OCI-M2 (cell line): Measurements from ENCODE around the gene PCNX1.
"Not testable (repeated sequence)": the region's sequence is repeated elsewhere in the genome, so short reads cannot be mapped to it uniquely, and the experiment has no call there.

Experiments used
- DNase-seq: peaks from one replicate; lab custom pipeline; 2025; ENCODE audit not compliant: unreplicated experiment; lab: John Stamatoyannopoulos, UW

The PCNX1 gene

DNA sequence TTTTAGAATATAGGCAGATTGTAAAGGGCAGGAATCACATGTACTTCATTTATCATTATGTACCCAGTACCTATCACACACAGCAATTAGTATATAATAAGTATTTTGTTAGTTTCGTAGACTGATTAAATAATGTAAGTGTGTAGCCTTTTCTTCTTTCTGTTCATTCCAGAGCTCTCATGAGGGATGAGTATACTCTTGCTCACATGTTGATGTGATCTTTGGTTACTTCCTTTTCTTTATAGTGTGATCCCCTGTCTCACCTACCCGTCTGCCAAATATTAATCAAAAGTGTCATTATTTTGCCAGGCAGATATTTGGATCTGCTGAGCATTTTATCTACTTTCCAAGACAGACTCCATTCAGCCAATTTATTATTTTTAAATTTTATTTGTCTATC lies 156.1 kb downstream of the PCNX1 start:
- DNase-seq, result no peak

GRCh38 chr14:71064747-71065146 lies 157.5 kb downstream of the PCNX1 start:
- not testable (repeated sequence) for DNase-seq

DNA sequence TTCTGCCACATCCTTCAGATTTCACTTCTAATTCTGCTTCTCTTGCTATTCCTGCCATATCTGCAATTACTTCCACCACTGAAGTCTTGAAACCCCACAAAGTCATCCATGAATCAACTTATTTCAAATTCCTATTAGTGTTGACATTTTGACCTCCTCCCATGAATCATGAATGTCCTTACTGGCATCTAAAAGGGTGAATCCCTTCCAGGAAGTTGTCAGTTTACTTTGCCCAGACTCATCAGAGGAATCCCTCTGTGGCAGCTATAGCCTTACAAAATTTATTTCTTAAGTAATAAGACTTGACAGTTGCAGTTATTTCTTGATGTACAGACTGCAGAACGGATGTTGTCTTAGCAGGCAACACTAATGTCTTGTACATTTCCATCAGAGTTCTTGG lies 162.9 kb downstream of the PCNX1 start:
- no peak for DNase-seq

- DNase-seq, result no peak
These were observed 163.8 kb downstream of the PCNX1 start for GRCh38 chr14:71071042-71071441.

- no peak for DNase-seq
These were observed 169.3 kb downstream of the PCNX1 start for GRCh38 chr14:71076462-71077092.

DNA sequence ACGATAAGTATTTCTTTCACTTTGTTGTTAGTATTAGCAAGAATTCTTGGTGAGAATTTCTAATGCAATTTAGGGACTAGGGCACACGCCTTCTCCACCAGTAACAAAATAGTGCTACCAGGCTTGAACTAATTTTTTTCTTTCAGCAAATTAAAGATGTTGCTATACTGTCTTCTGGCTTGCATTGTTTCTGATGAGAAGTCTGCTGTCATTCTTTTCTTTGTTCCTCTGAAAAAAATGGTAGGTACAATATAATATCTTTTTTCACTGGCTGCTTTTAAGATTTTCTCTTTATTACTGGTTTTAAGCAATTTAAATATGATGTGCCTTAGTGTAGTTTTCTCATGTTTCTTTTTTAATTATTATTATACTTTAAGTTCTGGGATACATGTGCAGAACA lies 171.2 kb downstream of the PCNX1 start:
- DNase-seq, result no peak

- DNase-seq, result no peak
These were observed 179.3 kb downstream of the PCNX1 start for GRCh38 chr14:71086567-71086966.

DNA sequence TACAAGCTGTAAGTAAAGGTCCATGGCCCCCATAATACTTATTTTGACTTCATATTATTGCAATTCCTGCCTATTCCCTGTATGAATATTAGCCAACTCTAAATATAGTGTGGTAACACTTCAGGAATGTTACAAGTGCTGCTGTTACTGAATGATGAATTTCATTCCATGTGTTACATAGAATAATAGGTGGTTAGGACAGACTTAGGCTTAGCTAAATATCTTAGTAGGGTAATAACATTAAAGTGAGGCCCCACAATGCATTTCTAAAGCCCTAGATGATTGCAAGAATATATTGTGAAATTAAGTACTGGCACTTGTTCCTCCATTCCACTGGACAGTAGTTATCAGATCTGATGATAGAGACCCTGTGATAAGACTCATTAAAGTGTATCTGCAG lies 182.7 kb downstream of the PCNX1 start:
- no peak for DNase-seq

DNA sequence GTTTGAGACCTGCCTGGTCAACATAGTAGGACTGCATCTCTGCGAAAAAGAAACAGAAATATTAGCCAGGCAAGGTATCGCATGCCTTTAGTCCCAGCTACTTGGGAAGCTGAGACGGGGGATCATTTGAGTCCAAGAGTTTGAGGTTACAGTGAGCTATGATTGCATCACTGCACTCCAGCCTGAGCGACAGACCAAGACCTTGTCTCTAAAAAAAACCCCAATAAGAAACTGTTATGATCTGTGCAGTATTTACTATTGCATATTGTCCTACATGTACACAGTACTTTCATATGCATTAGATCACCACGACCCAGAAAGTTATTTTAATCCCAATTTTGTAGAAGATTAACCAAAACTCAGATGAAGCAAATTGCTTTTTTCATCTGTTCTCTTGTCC lies 187.5 kb downstream of the PCNX1 start:
- DNase-seq, result no peak

DNA sequence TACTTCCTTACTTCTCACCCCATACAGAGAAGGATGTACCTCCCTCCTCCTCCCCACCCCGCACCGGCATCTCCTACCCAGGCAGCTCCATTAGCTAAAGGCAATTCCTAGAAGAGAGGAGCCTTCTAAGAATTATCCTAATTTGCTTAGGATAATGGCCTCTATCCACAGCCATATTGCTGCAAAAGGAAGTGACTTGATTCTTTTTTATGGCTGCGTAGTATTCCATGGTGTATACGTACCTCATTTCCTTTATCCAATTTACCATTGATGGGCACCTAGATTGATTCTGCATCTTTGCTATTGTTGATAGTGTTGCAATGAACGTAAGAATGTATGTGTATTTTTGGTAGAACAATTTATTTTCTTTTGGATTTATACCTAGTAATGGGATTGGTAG lies 189.7 kb downstream of the PCNX1 start:
- no peak for DNase-seq

DNA sequence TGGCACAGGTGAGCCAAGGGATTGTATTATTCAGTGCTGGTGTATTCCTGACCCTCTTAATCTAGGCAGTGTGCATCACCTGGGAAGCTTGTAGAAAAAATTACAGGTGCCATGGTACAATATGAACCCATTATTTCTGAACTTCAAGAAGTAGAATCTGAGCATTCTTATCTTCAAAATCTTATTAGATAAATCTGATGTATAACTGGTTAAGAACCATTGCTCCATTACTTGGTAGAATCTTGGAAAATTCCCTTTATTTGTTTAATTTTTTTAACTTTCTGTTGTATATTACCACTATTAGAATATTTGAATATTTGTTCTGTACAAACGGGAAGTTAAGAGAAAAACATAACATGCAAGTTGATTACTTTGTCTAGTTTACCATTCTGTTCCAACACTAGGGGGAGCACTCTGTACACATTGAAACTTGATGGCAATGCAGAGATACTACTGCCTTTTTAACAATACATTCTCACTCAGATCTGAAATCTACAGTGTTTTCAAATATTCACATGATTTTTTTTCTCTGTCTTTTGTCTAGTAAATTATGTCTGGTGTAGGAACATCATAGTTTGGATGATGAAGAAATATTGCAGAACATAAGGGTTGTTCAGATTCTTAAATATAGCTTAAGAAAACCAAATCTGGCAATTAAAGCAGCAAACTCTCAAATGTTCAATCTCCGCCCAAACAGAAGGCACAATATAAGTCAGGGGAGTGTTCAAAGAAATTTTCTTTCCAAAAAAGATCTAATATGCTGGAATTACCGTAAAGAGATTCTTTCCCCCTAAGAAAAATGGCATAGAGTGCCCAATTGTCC lies 196.6 kb downstream of the PCNX1 start:
- DNase-seq, result peak; percentile 56

GRCh38 chr14:71105177-71105576 lies 197.9 kb downstream of the PCNX1 start:
- no peak for DNase-seq

DNA sequence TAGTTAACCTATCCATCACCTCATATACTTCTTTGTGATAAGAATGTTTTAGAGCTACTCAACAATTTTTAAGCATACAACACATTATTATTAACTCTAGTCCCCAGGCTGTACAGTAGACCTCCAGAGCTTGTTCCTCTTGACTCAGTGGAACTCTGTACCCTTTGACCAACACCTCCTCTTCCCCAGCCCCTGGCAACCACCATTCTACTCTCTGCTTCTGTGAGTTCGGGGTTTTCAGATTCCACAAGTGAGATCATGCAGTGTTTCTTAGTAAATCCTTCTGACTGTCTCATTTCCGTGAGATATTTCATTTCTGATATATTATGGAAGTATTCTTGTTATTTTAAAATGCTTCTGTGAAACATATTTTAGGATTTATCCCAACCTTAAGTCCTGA lies 200.7 kb downstream of the PCNX1 start:
- DNase-seq, result no peak

DNA sequence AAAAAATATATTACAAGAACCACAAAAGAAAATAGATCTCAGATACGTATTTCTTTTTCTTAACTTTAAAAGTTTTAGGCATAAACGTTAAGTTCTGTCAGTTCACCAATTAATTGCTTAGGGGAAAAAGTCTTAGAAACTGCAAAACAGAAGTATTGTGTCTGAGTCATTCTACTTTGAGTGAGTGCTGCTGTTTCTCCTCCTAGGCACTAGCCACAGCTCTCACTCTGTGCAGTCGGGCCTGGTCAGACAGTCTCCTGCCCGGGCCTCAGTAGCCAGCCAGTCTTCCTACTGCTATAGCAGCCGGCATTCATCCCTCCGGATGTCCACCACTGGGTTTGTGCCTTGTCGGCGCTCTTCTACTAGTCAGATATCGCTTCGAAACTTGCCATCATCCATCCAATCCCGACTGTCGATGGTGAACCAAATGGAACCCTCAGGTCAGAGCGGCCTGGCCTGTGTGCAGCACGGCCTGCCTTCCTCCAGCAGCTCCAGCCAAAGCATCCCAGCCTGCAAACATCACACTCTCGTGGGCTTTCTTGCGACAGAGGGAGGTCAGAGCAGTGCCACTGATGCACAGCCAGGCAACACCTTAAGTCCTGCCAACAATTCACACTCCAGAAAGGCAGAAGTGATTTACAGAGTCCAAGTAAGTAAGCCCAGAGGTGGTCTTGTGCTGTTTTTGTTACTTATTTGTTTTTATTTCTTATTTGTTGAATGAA lies 201.3 kb downstream of the PCNX1 start:
- DNase-seq, result no peak

DNA sequence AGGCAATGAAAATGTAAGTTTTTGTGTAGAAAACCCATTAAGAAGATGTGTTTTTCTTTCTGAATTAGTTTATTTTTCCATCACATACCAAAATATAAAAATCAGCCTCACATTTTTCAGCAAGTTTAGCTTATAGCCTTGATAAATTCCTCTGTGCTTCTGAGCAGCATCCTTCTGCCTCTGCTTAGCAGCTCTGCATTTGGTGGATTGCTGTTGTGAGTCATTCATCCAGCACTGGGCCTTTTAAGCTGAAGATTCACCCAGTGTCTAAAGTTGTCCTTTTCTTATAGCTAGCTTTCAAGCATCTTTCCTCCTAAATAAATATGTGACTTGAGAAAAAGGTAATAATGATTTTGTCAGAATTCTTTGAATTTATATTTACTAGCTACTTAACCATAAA lies 206.1 kb downstream of the PCNX1 start:
- DNase-seq, result no peak

DNA sequence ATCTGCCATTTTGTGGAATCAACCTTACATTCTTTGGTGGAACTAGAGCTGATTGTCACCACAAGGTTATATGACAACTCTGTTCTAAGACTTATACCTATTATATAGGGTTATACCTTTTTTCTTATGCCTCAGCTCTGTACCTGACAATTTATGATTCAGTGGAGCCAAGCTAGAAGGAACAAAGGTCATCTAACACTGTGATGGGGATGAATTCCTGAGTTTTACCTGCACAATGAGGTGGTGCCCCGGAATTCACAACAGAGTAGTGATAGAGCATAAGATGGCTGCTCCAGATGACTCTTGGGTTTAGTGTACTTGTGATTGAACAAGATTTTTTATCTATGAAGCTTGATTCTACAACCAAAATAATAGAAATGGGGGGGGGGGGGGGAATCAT lies 207.3 kb downstream of the PCNX1 start:
- DNase-seq, result no peak

- no peak for DNase-seq
These were observed 208.0 kb downstream of the PCNX1 start for GRCh38 chr14:71115306-71115705.

GRCh38 chr14:71115821-71116567 lies 208.7 kb downstream of the PCNX1 start:
- DNase-seq, result no peak

DNA sequence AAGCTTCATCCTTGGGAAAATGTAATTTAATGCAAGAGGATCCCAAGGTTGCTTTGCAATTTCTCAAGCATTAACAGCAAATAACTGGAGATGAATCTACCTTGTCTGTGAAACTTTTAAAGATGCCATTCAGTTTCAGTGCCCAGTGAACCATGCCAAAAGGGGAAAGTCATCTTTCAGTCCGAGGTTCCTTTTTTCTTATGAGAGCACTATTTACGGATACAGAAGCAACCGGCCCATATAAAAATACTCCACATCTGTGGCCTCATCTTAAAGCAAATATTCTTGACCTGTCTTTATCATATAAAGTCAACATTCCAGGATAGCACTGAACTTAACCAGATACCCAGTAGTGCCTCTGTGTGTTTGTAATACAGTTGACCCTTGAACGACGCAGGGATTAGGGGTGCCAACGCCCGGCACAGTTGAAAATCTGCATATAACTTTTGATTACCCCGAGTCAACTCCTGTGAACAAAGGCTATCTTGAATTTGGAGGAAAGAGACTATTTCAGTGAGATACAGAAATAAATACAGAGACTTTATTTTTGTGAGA lies 209.4 kb downstream of the PCNX1 start:
- no peak for DNase-seq

DNA sequence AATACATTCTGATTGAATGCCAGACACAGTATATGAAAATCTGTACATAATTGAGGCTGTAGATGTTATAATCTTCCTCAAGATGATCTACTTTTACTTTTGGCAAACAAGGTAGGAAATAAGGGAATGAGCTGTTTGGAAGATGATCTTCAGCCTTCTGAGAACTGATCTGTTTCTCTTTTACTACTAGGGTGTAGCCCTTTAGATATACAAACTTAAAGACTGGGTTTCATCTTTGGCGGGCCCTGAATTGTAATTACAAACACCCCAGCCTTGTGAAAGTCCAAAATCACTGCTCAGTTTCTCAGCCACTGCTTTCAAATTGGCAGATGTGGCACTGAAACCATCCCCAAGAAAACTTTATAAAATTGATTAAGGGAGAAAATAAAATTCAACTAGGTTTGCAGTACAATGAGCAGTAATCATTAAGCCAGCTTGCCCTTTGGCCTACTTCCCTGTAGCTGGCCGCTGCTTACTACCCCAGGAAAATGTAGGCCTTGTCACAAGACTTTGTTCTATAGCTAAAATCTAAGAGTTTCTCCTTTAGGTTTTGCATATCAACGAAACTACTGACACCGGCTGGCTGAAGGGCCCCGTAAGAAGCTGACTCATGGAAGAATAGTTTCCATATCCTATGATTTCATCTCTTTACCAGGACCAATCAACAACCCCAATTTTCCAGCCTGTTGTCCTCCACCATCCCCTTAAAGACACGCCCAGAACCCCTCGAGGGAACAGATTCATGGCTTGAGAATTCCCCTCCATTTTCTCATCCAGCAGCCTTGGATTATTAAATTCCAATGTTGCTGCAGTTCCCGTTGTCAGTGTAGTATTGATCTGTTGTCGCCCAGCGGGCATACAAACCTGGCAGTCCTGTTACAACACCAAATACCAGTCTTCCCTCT lies 210.8 kb downstream of the PCNX1 start:
- DNase-seq, result no peak
